Measurements from ENCODE around the gene CPNE5.

CPNE5 gene

DNA sequence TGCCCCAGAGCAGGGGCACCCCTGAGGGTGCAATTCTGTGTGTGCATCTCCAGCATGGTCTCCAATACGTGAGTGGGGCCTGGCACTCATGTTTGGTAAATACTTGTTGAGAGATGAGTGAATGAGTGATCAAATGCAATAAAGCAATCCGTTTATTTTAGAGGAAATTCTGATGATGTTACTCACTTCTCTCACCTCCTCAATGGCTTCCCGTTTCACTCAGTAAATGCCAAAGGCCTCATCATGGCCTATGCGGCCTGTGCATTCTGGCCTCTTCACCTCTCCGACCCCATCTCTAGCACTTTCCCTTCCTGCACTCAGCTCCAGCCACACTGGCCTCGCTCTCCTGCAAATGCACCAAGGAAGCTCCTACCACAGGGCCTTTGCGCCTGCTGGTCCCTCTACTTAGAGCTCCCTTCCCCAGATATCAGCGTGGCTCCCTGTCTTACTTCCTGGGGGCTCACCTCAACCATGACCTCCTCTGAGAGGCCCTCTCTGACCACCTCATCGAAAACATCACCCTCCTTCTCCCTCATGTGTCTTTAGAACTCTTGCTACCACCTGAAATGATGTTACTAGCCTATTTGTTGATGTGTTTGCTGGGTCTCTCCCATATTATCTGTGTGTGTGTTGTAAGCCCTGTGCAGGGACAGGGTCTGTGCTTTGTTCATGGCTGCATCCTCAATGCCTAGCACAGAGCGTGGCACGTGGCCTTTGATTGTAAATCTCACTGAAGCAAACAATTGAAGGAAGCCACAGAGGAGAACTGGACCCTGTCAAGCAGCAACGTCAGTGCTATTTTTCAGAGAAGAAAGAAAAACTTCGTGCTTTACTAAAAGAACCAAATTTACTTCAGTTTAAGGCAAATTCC is 99.1 kb downstream of the CPNE5 start:
- TF ChIP-seq, protein P1, sequence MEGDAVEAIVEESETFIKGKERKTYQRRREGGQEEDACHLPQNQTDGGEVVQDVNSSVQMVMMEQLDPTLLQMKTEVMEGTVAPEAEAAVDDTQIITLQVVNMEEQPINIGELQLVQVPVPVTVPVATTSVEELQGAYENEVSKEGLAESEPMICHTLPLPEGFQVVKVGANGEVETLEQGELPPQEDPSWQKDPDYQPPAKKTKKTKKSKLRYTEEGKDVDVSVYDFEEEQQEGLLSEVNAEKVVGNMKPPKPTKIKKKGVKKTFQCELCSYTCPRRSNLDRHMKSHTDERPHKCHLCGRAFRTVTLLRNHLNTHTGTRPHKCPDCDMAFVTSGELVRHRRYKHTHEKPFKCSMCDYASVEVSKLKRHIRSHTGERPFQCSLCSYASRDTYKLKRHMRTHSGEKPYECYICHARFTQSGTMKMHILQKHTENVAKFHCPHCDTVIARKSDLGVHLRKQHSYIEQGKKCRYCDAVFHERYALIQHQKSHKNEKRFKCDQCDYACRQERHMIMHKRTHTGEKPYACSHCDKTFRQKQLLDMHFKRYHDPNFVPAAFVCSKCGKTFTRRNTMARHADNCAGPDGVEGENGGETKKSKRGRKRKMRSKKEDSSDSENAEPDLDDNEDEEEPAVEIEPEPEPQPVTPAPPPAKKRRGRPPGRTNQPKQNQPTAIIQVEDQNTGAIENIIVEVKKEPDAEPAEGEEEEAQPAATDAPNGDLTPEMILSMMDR (IDR thresholded peaks at IDR 0.05; ENCODE audit: low read depth, low read length), result no peak
- TF ChIP-seq EZH2phosphoT487 (IDR thresholded peaks at IDR 0.05; ENCODE audit: low read depth), result no peak
- Histone ChIP-seq H3K9me3 (ENCODE audit: insufficient read depth, low read length) (no peaks in the 10 kb centered on the region), H3K9ac (ENCODE audit: low read length) (no peak overlapping the region), H3K27ac (ENCODE audit: low read length) (no peak overlapping the region), H3K4me1 (ENCODE audit: low read length) (no peaks in the 10 kb centered on the region; the same call in 1 of the 2 replicates), H3K4me3 (ENCODE audit: low read length) (no peak overlapping the region), H3K36me3 (replicated peaks; ENCODE audit: low read depth, low read length) (no peaks in the 10 kb centered on the region), H3K79me2 (ENCODE audit: low read length) (no peaks in the 10 kb centered on the region), H4K20me1 (ENCODE audit: insufficient read depth, low read length) (no peaks in the 10 kb centered on the region), H2AFZ (ENCODE audit: low read depth, low read length) (no peak overlapping the region), H3K27me3 (ENCODE audit: low read depth, low read length) (no peaks in the 10 kb centered on the region), H3K4me2 (ENCODE audit: low read length) (no peak overlapping the region)

DNA sequence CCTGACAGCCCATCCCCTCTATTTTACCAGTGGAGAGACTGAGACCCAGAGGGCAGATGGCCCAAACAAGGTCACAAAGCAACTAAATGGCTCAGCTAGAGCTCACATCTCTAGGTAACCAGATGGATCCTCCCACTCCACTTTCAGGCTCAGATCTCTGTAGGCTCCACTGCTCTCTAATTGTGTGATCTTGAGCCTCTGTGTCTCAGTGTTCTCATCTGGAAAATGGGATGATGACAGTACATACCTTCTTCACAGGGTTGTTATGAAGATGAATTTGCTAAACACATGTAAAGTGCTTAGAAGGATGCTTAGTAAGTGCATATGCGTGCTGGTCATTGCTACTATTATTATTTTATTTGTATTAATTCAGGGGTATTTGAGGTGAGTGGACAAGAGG is 101.1 kb downstream of the CPNE5 start:
- H3K4me3 ChIP-seq (ENCODE audit: low read length), result no peak overlapping the region
- no peak overlapping the region for H3K4me2 ChIP-seq (ENCODE audit: low read length)
- H3K4me1 ChIP-seq (ENCODE audit: low read length), result no peaks in the 10 kb centered on the region; the same call in 1 of the 2 replicates
- H3K9ac ChIP-seq (ENCODE audit: low read length), result no peak overlapping the region
- no peak overlapping the region for H2AFZ ChIP-seq (ENCODE audit: low read depth, low read length)
- H4K20me1 ChIP-seq (ENCODE audit: insufficient read depth, low read length), result no peaks in the 10 kb centered on the region
- H3K27me3 ChIP-seq (ENCODE audit: low read depth, low read length), result no peaks in the 10 kb centered on the region
- TF ChIP-seq, protein P1 (IDR thresholded peaks at IDR 0.05; ENCODE audit: low read depth, low read length), result no peak
- TF ChIP-seq EZH2phosphoT487 (IDR thresholded peaks at IDR 0.05; ENCODE audit: low read depth), result no peak
- H3K9me3 ChIP-seq (ENCODE audit: insufficient read depth, low read length), result no peaks in the 10 kb centered on the region
- no peaks in the 10 kb centered on the region for H3K79me2 ChIP-seq (ENCODE audit: low read length)
- no peaks in the 10 kb centered on the region for H3K36me3 ChIP-seq (replicated peaks; ENCODE audit: low read depth, low read length)
- H3K27ac ChIP-seq (ENCODE audit: low read length), result no peak overlapping the region

DNA sequence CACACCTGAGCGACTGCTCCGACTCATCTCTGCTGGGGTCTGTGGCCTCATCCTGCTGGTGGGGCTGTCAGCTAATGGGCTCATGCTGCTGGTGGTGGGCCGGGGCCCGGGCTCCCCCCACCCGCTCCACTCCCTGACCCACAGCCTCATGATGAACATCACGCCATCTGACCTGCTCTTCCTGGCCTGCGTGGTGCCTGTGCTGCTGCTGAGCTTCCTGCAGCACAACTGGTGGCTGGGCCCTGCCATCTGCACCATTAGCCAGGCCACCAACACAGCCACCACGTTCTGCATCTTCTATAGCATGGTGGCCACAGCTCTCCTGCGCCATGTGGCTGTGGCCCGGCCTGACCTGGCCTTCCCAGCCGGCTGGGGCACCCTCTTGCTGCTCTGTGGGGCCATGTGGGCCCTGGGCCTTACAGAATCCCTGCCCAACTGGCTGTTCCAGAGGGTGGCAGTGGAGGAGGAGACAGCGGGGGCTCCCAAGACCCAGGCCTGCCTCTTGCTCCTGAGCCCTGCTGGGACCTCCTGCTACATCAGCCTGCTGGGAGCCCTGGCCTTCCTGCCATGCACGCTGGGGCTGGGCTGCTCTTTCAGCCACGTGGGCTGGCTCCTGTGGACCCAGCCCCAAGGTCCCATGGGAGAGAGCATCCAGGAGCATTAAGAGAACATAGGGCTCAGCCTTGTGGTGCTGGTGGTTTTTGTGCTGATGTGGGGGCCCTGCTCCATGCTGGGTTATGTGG is 102.0 kb downstream of the CPNE5 start:
- H3K27ac ChIP-seq (ENCODE audit: low read length), result no peak overlapping the region
- TF ChIP-seq EZH2phosphoT487 (IDR thresholded peaks at IDR 0.05; ENCODE audit: low read depth), result no peak
- TF ChIP-seq, protein P1 (IDR thresholded peaks at IDR 0.05; ENCODE audit: low read depth, low read length), result no peak
- H3K4me2 ChIP-seq (ENCODE audit: low read length), result no peak overlapping the region

More for the DNA sequence above, 102.0 kb downstream of the CPNE5 start:
- no peaks in the 10 kb centered on the region for H3K27me3 ChIP-seq (ENCODE audit: low read depth, low read length)
- H2AFZ ChIP-seq (ENCODE audit: low read depth, low read length), result no peak overlapping the region
- no peak overlapping the region for H3K9ac ChIP-seq (ENCODE audit: low read length)
- H3K79me2 ChIP-seq (ENCODE audit: low read length), result no peaks in the 10 kb centered on the region
- H3K36me3 ChIP-seq (replicated peaks; ENCODE audit: low read depth, low read length), result no peaks in the 10 kb centered on the region
- no peaks in the 10 kb centered on the region for H3K9me3 ChIP-seq (ENCODE audit: insufficient read depth, low read length)
- H4K20me1 ChIP-seq (ENCODE audit: insufficient read depth, low read length), result no peaks in the 10 kb centered on the region
- no peak overlapping the region for H3K4me3 ChIP-seq (ENCODE audit: low read length)
- no peaks in the 10 kb centered on the region; the same call in 1 of the 2 replicates for H3K4me1 ChIP-seq (ENCODE audit: low read length)

All from OCI-LY3 (cell line).